SJSA1 (cell line): ENCODE data around the gene IDUA. TPM values are rescaled to one million over a fixed set of nuclear protein-coding genes. Genes with fewer than 3 reads are reported as not detected.

Source experiments
- DNase-seq, 2 experiments: peaks; one replicate each; pipeline ENCODE4 v3.0.0-alpha.2; 2015 to 2020; ENCODE audit warnings: low spot score in 2 of 2, low read depth in 1 of 2
- H3K27ac ChIP-seq: fragments of 250-450 bp; sonication (Bioruptor Pico); 2 replicates; pipeline ENCODE4 v1.5.1; 2020; ENCODE audit warnings: mild to moderate bottlenecking, moderate library complexity
- H3K27me3 ChIP-seq: fragments of 250-450 bp; sonication (Bioruptor Pico); replicated peaks from 2 replicates; pipeline ENCODE4 v1.5.1; 2020; ENCODE audit warnings: mild to moderate bottlenecking, moderate library complexity
- H3K36me3 ChIP-seq: fragments of 250-450 bp; sonication (Bioruptor Pico); 2 replicates; pipeline ENCODE4 v1.5.1; 2020; ENCODE audit warnings: mild to moderate bottlenecking
- H3K4me1 ChIP-seq: fragments of 250-450 bp; sonication (Bioruptor Pico); replicated peaks from 2 replicates; pipeline ENCODE4 v1.6.1; 2021; ENCODE audit warnings: mild to moderate bottlenecking
- H3K4me3 ChIP-seq: fragments of 250-450 bp; sonication (Bioruptor Pico); 2 replicates; pipeline ENCODE4 v1.5.1; 2020; ENCODE audit warnings: mild to moderate bottlenecking
- H3K9me3 ChIP-seq: fragments of 250-450 bp; sonication (Bioruptor Pico); replicated peaks from 2 replicates; pipeline ENCODE4 v1.5.1; 2020; ENCODE audit warnings: mild to moderate bottlenecking
- total RNA-seq: library from RNA; depleted of rRNA; stranded (reverse); fragments of >200 nt; shearing (Covaris generic); gene quantifications from 2 replicates; pipeline ENCODE4 v1.2.3, GENCODE V29; 2014

IDUA gene
- total RNA-seq, 1 experiment from 2014 or later: 2.4 TPM

DNA sequence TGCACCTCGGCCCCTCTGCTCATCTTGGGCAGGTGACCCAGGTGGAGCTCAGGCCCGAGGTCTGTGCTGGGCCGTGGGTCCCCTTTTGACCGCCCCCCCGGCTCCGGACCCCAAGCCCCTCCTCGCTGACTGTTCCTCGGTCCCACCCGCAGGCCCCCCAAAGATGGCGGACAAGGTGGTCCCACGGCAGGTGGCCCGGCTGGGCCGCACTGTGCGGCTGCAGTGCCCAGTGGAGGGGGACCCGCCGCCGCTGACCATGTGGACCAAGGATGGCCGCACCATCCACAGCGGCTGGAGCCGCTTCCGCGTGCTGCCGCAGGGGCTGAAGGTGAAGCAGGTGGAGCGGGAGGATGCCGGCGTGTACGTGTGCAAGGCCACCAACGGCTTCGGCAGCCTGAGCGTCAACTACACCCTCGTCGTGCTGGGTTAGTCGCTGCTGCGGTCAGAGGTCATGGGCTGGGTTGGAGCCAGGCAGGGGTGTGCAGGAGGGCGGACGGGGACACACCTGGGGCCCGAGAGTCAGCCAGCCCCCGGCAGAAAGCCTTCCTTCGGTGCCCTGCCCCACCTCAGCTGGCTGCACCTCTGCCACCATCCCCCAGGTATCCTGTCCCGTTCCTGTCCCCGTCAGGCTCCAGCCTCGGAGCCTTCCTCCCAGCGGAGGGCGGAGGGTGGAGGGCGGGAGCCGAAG is 35.4 kb downstream of the IDUA start:
- H3K9me3 ChIP-seq: no peaks in the 10 kb centered on the region
- H3K4me3 ChIP-seq: no peak overlapping the region
- H3K4me1 ChIP-seq: peaks cover 14% of the 10 kb centered on the region
- H3K27me3 ChIP-seq: no peaks in the 10 kb centered on the region
- peaks cover 8% of the 10 kb centered on the region; the same call in 1 of the 2 replicates for H3K36me3 ChIP-seq
- H3K27ac ChIP-seq: no peak overlapping the region
- DNase-seq: no peak

- H3K27ac ChIP-seq: no peak overlapping the region
- DNase-seq: no peak
- H3K36me3 ChIP-seq: peaks cover 8% of the 10 kb centered on the region; the same call in 1 of the 2 replicates
- H3K9me3 ChIP-seq: no peaks in the 10 kb centered on the region
- no peak overlapping the region for H3K4me3 ChIP-seq
- H3K4me1 ChIP-seq: peaks cover 19% of the 10 kb centered on the region
- no peaks in the 10 kb centered on the region for H3K27me3 ChIP-seq
Observed at GRCh38 chr4:1022739-1023066, 35.9 kb downstream of the IDUA start.

- Histone ChIP-seq H3K4me3 (no peak overlapping the region), H3K27me3 (no peaks in the 10 kb centered on the region)
Observed at GRCh38 chr4:1023075-1023640, 36.3 kb downstream of the IDUA start.

GRCh38 chr4:1023895-1024740 is 37.3 kb downstream of the IDUA start:
- no peak for DNase-seq
- Histone ChIP-seq H3K4me1 (peaks cover 29% of the 10 kb centered on the region), H3K36me3 (peaks cover 8% of the 10 kb centered on the region; the same call in 1 of the 2 replicates), H3K4me3 (no peak overlapping the region), H3K9me3 (no peaks in the 10 kb centered on the region), H3K27me3 (no peaks in the 10 kb centered on the region), H3K27ac (no peak overlapping the region)

More at GRCh38 chr4:1023075-1023640, 36.3 kb downstream of the IDUA start:
- Histone ChIP-seq H3K27ac (no peak overlapping the region), H3K9me3 (no peaks in the 10 kb centered on the region), H3K4me1 (peaks cover 24% of the 10 kb centered on the region), H3K36me3 (peaks cover 8% of the 10 kb centered on the region; the same call in 1 of the 2 replicates)
- DNase-seq: no peak

DNA sequence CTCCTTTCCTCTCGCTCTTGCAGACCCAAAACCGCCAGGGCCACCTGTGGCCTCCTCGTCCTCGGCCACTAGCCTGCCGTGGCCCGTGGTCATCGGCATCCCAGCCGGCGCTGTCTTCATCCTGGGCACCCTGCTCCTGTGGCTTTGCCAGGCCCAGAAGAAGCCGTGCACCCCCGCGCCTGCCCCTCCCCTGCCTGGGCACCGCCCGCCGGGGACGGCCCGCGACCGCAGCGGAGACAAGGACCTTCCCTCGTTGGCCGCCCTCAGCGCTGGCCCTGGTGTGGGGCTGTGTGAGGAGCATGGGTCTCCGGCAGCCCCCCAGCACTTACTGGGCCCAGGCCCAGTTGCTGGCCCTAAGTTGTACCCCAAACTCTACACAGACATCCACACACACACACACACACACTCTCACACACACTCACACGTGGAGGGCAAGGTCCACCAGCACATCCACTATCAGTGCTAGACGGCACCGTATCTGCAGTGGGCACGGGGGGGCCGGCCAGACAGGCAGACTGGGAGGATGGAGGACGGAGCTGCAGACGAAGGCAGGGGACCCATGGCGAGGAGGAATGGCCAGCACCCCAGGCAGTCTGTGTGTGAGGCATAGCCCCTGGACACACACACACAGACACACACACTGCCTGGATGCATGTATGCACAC is 38.2 kb downstream of the IDUA start:
- DNase-seq: no peak
- no peaks in the 10 kb centered on the region for H3K9me3 ChIP-seq
- H3K4me3 ChIP-seq: no peak overlapping the region
- peaks cover 29% of the 10 kb centered on the region for H3K4me1 ChIP-seq
- no peaks in the 10 kb centered on the region for H3K27me3 ChIP-seq
- no peak overlapping the region for H3K27ac ChIP-seq
- peaks cover 8% of the 10 kb centered on the region; the same call in 1 of the 2 replicates for H3K36me3 ChIP-seq

DNA sequence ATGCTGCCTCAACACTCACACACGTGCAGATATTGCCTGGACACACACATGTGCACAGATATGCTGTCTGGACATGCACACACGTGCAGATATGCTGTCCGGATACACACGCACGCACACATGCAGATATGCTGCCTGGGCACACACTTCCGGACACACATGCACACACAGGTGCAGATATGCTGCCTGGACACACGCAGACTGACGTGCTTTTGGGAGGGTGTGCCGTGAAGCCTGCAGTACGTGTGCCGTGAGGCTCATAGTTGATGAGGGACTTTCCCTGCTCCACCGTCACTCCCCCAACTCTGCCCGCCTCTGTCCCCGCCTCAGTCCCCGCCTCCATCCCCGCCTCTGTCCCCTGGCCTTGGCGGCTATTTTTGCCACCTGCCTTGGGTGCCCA is 39.3 kb downstream of the IDUA start:
- no peaks in the 10 kb centered on the region for H3K27me3 ChIP-seq
- H3K4me1 ChIP-seq: peaks cover 29% of the 10 kb centered on the region
- DNase-seq: no peak
- no peak overlapping the region for H3K4me3 ChIP-seq
- H3K9me3 ChIP-seq: no peaks in the 10 kb centered on the region
- H3K27ac ChIP-seq: no peak overlapping the region
- H3K36me3 ChIP-seq: peaks cover 8% of the 10 kb centered on the region; the same call in 1 of the 2 replicates

DNA sequence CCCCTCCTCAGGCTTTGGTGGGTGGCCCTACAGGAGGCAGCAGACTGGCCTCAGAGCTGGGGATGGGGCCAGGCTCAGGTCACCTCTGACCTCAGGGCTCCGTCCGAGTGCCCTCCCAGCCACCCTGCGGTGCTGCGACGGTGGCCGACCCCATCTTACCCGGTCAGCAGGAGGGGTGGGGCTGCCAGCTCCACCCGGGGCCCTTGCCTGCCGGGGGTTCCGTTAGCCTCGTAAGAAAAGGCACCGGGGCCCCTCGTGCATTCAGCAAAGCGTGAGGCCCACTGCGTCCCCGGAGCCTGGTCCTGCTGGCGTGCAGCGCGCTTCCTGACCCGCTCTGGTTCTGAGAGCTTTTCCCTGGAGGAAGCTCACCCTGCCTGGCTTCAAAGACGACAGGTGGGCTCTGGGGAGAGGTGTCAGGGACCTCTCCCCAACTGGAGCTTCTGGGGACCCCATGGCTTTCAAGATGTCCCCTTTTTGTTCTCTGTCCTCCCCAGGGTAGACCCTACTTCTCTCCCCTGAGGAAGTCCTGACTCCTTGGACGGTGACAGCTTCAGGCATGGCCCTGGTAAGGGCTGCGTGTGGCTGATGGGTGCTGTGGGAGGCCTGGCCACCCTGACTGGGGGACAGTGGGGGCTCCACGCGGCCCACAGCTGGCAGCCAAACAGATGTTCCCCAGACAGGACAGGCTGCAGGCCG is 40.5 kb downstream of the IDUA start:
- no peaks in the 10 kb centered on the region for H3K9me3 ChIP-seq
- no peaks in the 10 kb centered on the region for H3K27me3 ChIP-seq
- H3K36me3 ChIP-seq: peaks cover 8% of the 10 kb centered on the region; the same call in 1 of the 2 replicates
- DNase-seq: no peak
- peaks cover 29% of the 10 kb centered on the region for H3K4me1 ChIP-seq
- no peak overlapping the region for H3K4me3 ChIP-seq
- no peak overlapping the region for H3K27ac ChIP-seq

- Histone ChIP-seq H3K27me3 (no peaks in the 10 kb centered on the region), H3K4me1 (peaks cover 29% of the 10 kb centered on the region), H3K27ac (no peak overlapping the region), H3K4me3 (no peak overlapping the region), H3K9me3 (no peaks in the 10 kb centered on the region), H3K36me3 (peaks cover 8% of the 10 kb centered on the region; the same call in 1 of the 2 replicates)
- peak; percentile 55 to 66 for DNase-seq
Observed at GRCh38 chr4:1027915-1028238, 41.0 kb downstream of the IDUA start.

DNA sequence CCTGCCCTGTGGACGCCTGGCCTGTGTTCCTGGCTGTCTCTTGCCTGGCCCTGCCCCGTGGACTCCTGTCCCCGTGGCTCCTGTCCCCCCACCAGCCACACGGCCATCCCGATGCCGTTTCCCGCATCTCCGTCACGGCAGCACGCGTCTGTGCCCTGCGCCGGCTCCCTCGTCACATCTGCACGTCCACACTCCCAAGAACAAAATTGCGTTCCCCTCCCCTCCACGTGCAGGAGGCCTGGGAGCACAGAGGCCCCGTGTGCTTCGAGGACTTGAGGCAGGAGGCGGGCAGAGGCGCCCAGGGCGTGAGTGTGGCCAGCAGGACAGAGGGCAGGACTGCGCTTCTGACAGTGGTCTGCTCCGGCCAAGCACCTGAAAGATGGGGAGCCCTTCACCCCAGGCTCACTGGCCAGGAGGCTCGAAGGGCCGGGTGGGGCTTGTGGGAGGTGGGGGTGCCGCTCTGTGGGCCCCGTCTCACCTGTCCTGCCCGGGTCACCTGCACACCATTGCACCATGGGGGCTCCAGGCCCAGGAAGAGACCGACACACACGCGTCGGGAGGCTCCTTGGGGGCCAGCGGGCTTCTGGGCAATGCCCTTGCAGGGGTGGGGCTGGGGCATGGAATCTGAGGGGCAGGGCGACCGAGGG is 41.9 kb downstream of the IDUA start:
- H3K27me3 ChIP-seq: no peaks in the 10 kb centered on the region
- peaks cover 33% of the 10 kb centered on the region for H3K4me1 ChIP-seq
- H3K27ac ChIP-seq: no peak overlapping the region
- H3K36me3 ChIP-seq: peaks cover 8% of the 10 kb centered on the region; the same call in 1 of the 2 replicates
- no peaks in the 10 kb centered on the region for H3K9me3 ChIP-seq
- DNase-seq: no peak
- H3K4me3 ChIP-seq: no peak overlapping the region

- H3K4me3 ChIP-seq: no peak overlapping the region
- peaks cover 8% of the 10 kb centered on the region; the same call in 1 of the 2 replicates for H3K36me3 ChIP-seq
- no peaks in the 10 kb centered on the region for H3K27me3 ChIP-seq
- DNase-seq: no peak
- H3K27ac ChIP-seq: no peak overlapping the region
- H3K9me3 ChIP-seq: no peaks in the 10 kb centered on the region
- H3K4me1 ChIP-seq: peaks cover 41% of the 10 kb centered on the region
Observed at GRCh38 chr4:1029529-1029928, 42.7 kb downstream of the IDUA start.

DNA sequence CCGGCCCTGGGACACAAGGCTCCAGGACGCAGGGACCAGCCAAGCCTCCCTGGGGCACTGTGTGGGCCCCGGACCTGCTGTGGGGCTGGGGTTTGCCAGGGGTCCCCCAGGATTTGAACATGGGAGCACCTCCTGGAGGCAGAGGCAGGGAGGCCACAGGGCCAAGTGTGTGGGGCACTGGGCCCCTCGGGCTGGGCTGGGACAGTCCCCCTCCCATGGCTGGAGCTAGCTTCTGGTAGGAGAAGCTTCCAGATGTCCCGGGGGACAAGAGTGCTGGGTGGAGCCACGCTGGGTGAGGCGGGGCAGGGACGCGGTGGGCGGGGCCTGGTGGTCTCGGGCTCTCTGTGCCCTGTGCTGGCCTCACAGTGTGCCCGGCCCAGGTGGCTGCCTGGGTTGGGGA is 43.2 kb downstream of the IDUA start:
- DNase-seq: no peak
- H3K27me3 ChIP-seq: no peaks in the 10 kb centered on the region
- H3K4me1 ChIP-seq: peaks cover 43% of the 10 kb centered on the region
- no peak overlapping the region for H3K27ac ChIP-seq
- peaks cover 8% of the 10 kb centered on the region; the same call in 1 of the 2 replicates for H3K36me3 ChIP-seq
- H3K9me3 ChIP-seq: no peaks in the 10 kb centered on the region
- no peak overlapping the region for H3K4me3 ChIP-seq

DNA sequence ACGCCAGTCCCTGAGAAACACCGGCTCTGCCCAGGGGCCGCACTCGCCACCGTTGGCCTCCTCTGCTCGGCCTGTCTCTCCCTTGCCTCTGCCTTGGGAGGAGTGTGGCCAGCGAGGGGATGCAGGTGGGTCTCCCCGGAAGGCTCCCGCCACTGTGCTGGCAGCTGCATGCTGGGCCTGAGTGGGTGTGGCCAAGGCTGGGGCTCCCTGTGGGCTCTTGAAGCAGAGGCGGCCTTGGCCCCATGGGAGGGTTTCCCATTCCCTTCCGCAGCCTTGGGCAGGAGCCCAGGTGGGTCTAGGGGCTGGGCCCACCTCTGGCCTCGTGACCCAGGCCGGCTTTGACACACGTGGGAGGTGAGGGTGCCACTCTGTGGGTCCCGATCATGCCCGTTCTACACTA is 43.7 kb downstream of the IDUA start:
- Histone ChIP-seq H3K9me3 (no peaks in the 10 kb centered on the region), H3K4me1 (peaks cover 43% of the 10 kb centered on the region), H3K36me3 (peaks cover 6% of the 10 kb centered on the region; the same call in 1 of the 2 replicates), H3K27me3 (no peaks in the 10 kb centered on the region), H3K27ac (no peak overlapping the region), H3K4me3 (no peak overlapping the region)
- DNase-seq: no peak

- Histone ChIP-seq H3K4me1 (peaks cover 35% of the 10 kb centered on the region), H3K4me3 (no peak overlapping the region), H3K27ac (no peak overlapping the region), H3K27me3 (no peaks in the 10 kb centered on the region), H3K9me3 (no peaks in the 10 kb centered on the region), H3K36me3 (no peaks in the 10 kb centered on the region)
- DNase-seq: no peak
Observed at GRCh38 chr4:1031346-1031745, 44.5 kb downstream of the IDUA start.
